Activated CD8-positive, alpha-beta memory T cell treated with anti-CD3 and anti-CD28 coated beads, Interleukin-2, amount 50 U/mL, for 1 hour (primary cell): ENCODE results near the gene CMBL.
"Not testable (repeated sequence)": the region's sequence is repeated elsewhere in the genome, so short reads cannot be mapped to it uniquely, and the experiment has no call there.

ENCODE experiments used
- DNase-seq: peaks from one replicate; pipeline ENCODE4 v3.0.0-alpha.2; 2020; ENCODE audit errors: extremely low read depth

CMBL gene

DNA sequence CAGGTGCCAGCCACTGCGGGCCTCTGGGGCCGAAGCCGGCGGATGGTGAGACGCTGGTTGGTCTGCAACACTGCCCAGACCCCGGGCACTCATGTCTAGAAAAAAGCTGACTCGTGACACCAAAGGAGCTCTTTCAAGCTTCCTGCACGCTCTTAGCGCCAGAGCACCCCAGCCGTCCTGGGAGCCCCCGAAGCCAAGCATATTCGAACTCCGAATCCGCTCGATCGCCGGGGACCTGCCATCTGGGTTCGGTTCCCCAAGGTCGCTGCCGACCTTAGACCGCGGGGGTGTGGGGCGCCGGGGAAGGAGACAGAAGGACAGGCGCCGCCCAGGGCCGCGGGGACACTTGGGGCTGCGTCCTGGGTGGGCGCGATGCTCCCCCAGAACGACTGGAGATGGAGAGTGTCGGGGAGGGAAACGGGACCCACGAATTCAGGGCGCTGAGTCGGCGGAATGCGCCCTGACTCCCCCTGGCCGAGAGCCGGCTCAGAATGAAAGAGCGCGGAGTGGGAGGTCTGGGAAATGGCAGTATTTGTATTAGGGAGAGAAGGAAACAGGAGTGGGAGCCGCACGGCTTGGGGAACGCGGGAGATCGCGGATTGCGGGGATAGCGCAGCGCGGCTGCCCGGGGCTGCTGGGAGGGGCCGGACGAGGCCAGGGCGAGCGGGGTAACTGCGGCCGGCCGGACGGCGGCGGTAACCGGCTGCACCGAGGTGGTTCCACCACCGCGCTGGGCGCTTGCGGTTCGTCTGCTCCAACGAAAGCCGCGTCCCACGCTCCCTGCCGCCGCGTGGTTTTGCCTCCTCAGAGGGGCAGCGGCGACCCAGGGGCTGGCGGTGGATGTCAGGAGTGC lies 25.7 kb upstream of the CMBL start:
- DNase-seq = no peak

DNA sequence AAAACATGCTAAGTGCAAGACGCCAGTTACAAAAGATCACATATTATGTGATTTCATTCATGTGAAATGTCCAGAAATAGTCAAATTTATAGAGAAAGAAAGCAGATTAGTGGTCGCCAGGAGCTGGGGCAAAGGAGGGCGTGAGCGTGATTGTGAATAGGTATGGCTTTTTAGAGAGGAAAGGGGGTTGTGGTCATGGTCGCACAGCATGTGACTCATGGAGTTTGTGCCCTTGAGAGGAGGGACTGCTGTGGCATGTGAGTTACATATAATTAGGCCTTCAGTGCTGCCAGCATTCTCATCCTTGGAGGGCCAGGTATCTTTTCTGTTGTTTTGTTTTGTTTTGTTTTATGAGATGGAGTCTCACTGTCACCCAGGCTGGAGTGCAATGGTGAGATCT lies 24.6 kb upstream of the CMBL start:
- DNase-seq = no peak

DNA sequence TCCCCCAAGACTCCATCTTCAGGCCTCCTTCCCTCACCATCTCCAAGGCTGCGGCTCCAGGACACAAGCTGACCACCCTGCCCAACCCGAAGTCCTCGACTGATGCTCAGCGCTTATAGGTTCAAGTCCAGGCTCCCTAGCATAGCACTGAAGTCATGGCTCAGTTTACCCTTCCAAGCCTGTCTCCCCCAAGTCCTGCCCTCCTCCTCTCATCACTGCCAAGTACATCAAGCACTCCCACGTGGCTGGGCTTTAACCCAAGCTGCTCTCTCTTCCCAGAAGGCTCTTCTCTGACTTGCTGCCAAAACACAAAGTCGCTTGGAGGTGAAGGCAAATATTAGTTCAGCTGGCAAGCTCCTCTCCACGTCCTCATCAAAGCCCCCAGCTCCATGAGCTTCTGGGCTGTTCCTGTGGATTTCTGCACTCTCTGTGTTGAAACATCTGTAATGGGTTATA lies 23.7 kb upstream of the CMBL start:
- no peak for DNase-seq

GRCh38 chr5:10330511-10331230 lies 23.0 kb upstream of the CMBL start:
- no peak for DNase-seq

DNA sequence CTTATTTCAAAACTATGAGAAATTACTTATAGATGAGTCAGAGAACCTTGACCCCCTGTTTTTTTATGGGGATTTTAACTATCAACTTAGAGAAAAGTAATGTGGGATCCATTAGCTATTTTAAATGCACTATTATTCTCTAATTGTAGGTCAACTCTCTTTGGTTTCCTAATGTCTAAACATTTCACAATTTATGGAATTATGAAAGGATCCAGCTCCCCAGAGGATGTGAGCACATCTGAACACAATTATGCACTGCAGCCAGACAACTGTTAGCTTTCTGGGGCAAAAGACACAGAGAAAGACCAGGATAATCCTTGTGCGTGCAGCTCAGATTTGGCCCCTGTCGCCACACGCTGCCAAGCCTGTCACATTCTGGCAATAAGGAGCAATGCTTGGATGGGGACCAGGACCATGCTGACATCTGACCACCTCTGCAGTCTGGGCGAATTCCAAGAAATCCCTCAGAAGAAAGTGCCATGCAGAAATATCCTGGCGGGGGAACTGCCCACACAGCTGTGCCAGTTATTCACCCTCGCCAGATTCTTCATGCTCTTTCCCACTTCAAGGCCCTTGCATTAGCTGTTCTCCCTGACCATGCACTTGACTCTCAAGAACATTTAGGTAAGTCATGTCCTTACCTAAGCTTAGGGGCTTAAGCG lies 22.2 kb upstream of the CMBL start:
- DNase-seq = no peak

DNA sequence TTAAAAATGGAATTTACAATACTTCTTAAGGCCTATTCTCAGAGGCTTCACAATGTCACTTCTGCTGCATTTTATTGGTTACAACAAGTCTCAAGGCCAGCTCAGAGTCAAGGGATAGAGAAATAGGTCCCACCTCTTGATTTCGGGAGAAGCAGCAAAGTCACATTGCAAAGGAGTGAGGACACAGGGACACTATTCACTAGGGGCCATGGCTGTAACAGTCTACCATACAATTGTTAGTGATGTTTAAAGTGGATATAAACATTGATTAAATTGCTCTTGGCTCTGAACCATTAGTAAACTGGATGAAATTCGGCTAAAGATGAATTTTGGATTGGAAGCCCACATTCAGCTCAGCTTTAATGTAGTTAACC lies 21.7 kb upstream of the CMBL start:
- no peak for DNase-seq

DNA sequence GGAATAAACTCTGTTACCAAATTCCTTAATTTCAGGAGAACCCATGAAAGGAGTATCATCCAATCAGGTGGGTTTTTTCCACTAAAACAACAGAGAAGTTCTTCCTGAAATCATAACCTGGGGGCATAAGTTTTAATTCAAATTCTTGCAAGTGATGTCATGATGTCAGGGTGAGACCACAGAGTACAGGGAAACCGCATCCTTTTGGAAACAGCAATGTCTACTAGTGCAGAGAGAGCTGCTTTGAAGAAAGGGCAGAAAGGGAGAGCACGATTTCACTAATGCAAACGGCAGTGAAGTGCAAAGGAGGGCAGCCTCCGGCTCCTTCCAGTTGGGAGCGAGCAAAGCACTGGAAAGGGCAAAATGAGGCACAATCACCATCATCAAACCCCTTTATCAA lies 20.6 kb upstream of the CMBL start:
- no peak for DNase-seq

GRCh38 chr5:10324518-10325370 lies 17.0 kb upstream of the CMBL start:
- no peak for DNase-seq

DNA sequence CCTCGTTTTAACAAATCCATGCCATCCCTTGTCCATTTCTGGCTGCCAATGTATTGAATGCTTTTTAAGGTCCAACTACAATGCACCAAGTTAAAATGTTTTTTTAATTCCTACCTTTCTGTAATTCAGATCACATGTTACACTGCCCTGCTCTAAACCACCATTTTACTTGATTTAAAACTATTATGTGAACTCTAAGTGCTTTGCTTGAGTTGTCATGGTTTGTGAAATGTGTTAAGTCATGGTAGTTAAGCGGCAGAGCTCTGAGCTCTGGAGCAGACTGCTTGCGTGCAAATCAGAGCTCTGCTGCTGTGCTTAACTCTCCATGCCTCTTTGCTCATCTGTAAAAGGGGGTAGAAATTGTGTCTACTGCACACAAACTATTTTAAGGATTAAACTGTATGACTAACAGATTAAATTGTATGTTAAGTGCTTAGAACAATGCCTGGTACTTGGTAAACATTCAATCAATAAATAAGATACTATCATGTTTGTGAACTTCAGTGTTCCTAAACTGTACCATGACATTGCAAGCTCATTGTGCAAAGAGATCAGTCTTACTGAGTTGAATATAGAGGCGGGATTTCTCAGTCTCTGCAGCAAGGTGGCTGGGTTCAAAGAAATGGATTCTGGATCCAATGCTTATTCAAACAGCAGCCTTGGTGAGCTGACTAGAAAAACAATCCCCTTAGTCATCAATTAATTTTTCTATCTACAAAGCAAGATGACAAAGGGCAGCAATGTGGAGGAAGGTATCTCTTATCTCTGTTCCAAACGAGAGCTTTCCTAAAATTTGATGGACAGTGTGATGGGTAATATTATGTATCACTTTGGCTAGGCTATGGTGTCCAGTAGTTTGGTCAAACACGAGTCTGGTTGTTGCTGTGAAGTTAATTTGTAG lies 16.1 kb upstream of the CMBL start:
- DNase-seq = no peak

- no peak for DNase-seq
Observed at GRCh38 chr5:10321882-10322281, 14.2 kb upstream of the CMBL start.

- no peak for DNase-seq
Observed at GRCh38 chr5:10320793-10321192, 13.1 kb upstream of the CMBL start.

GRCh38 chr5:10319202-10319851 lies 11.6 kb upstream of the CMBL start:
- no peak for DNase-seq

- DNase-seq = no peak
Observed at GRCh38 chr5:10317825-10318682, 10.4 kb upstream of the CMBL start.

DNA sequence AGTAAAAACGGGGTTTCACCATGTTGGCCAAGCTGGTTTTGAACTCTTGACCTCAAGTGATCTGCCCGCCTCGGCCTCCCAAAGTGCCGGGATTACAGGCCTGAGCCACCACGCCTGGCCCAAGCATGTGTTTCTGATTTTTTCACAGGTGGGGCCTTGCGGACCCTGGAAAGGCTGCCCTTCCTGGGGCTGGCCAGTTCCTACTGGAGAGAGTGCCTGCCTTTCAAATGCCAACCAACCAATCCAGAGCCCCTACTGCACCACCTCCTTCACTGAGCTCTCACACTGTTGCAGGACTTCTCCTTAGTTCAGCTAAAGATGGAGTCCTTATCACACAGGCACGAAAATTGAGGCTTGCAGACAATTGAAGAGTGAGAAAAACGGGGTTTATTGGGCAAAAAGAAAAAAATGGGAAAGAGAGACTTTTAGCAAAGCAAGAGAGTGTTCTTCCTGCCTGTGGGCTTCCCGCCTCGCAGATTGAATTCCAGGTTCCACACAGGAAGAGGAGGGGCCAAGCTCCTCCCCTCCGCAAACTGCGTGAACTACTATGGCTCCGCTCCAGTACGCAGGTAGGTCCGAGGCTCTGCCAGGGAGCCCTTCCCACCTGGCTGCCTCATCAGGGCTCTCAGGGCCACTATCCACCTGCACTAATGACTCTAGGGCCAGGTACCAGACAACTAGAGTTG lies 8.3 kb upstream of the CMBL start:
- no peak for DNase-seq

DNA sequence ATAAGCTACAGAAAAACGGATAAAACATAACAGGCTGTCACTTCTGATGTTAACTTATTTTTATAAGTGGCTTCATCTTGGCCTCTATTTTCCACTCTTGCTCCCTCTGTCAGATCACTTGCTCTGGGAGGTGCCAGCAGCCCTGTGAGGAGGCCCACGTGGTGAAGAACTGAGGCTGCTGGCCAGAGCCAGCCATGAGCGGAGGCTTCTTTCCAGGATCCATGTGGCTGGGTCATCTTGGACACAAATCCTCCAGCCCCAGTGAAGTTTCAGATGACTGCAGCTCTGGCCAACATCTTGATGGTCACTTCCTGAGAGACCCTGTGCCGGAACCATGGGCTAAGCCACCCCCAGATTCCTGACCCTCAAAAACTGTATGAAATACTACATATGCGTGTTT lies 7.5 kb upstream of the CMBL start:
- DNase-seq = no peak

- DNase-seq = no peak
Observed at GRCh38 chr5:10311595-10312425, 4.1 kb upstream of the CMBL start.

DNA sequence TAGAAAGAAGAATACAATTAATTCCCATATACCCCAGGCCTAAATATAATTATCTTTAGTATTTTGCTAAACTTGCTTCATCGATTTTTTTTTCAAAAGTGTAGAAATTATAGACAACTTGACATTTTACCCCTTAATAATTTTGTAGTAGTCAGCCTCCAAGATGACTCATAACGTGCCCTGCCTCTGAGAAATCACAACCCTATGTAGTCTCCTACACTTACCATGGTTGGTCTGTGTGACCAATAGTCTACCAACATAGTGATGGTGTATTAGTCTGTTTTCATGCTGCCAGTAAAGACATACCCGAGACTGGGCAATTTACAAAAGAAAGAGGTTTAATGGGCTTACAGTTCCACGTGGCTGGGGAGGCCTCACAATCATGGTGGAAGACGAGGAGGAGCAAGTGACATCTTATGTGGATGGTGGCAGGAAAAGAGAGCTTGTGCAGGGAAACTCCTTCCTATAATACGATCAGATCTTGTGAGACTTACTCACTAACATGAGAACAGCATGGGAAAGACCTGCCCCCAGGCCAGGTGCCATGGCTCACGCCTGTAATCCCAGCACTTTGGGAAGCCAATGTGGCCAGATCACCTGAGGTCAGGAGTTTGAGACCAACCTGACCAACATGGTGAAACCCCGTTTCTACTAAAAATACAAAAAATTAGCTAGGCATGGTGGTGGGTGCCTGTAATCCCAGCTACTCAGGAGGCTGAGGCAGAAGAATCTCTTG lies 3.3 kb upstream of the CMBL start:
- not testable (repeated sequence) for DNase-seq
